GM12878 (cell line): Measurements from ENCODE around the gene FBN2. TPM values are rescaled to one million over a fixed set of nuclear protein-coding genes. Genes with fewer than 3 reads are reported as not detected.
A peak's percentile ranks its signal among the peaks of the same experiment; 100 is the strongest.

Experiments used
- ATAC-seq: fragments of 200-7000 bp; cut with Tn5 transposase; 3 replicates; pipeline ENCODE4 v1.9.1; 2020; ENCODE audit warnings: mild to moderate bottlenecking, moderate library complexity
- BruUV-seq: library from RNA; stranded (reverse); fragments of 400-500 nt; replicated peaks from 2 replicates; lab custom pipeline; 2021; lab: Mats Ljungman, UMichigan
- CTCF ChIA-PET: fragments of 300-600 bp; sonication (Branson Sonifier 250); formaldehyde crosslinking; extraction: SDS; loops from one replicate; lab custom pipeline; 2021; ENCODE audit warnings: inconsistent platforms; lab: Yijun Ruan, JAX
- POLR2A ChIA-PET: fragments of 350-600 bp; formaldehyde crosslinking; extraction: SDS; loops from one replicate; lab custom pipeline; 2021; ENCODE audit warnings: inconsistent platforms; lab: Charles Lee
- RAD21 ChIA-PET: fragments of 300-600 bp; sonication (Branson Sonifier 250); formaldehyde crosslinking; loops from one replicate; lab custom pipeline; 2023; ENCODE audit warnings: antibody characterized with exemption; ENCODE audit not compliant: unreplicated experiment; lab: Charles Lee
- SMC1A ChIA-PET: fragments of 300-600 bp; sonication (Branson Sonifier 250); formaldehyde crosslinking; loops from one replicate; lab custom pipeline; 2023; ENCODE audit not compliant: unreplicated experiment, uncharacterized antibody; lab: Charles Lee
- DNase-seq: peaks from one replicate; pipeline ENCODE4 v3.0.0-alpha.2; 2011; ENCODE audit warnings: low read depth, low spot score
- FAIRE-seq: peaks from 3 replicates; lab custom pipeline; 2011; peaks lifted over from hg19 to GRCh38; lab: Jason Lieb, UNC
- H2AFZ ChIP-seq: 2 replicates; pipeline ENCODE4 v1.6.0; 2011; ENCODE audit warnings: low read depth, low read length, control low read depth; ENCODE audit not compliant: control insufficient read depth
- H3K27ac ChIP-seq: 2 replicates; pipeline ENCODE4 v1.5.1; 2011; ENCODE audit warnings: control low read depth; ENCODE audit not compliant: control insufficient read depth, insufficient read depth
- H3K27me3 ChIP-seq, 2 experiments: replicated peaks in 1 of 2; 2 replicates each; pipeline versions ENCODE4 v1.6.0 to v1.6.1; 2011; ENCODE audit warnings: low read length in 1 of 2; ENCODE audit not compliant: control insufficient read depth in 2 of 2, insufficient read depth in 2 of 2
- H3K36me3 ChIP-seq, 2 experiments: 2 replicates each; pipeline ENCODE4 v1.5.1; 2011; ENCODE audit warnings: low read length in 1 of 2; ENCODE audit not compliant: control insufficient read depth in 2 of 2, insufficient read depth in 2 of 2
- H3K4me1 ChIP-seq: 2 replicates; pipeline ENCODE4 v1.6.1; 2011; ENCODE audit warnings: mild to moderate bottlenecking, low read length, moderate library complexity, mixed read lengths; ENCODE audit not compliant: control insufficient read depth, insufficient read depth
- H3K4me2 ChIP-seq: 2 replicates; pipeline ENCODE4 v1.6.0; 2011; ENCODE audit warnings: control low read depth; ENCODE audit not compliant: control insufficient read depth, insufficient read depth
- H3K4me3 ChIP-seq: fragments of 200-600 bp; sonication (generic); 2 replicates; pipeline ENCODE4 v1.5.1; 2016
- H3K79me2 ChIP-seq: 2 replicates; pipeline ENCODE4 v1.6.0; 2011; ENCODE audit warnings: low read length; ENCODE audit not compliant: control insufficient read depth, insufficient read depth
- H3K9ac ChIP-seq: 2 replicates; pipeline ENCODE4 v1.8.0; 2011; ENCODE audit warnings: low read length, control low read depth, mixed read lengths; ENCODE audit not compliant: control insufficient read depth, insufficient read depth
- H3K9me3 ChIP-seq: replicated peaks from 3 replicates; pipeline ENCODE4 v1.5.1; 2011; ENCODE audit warnings: mild to moderate bottlenecking, low read length; ENCODE audit not compliant: control insufficient read depth, insufficient read depth
- H4K20me1 ChIP-seq: 2 replicates; pipeline ENCODE4 v1.6.0; 2011; ENCODE audit not compliant: control insufficient read depth, insufficient read depth
- BMI1 ChIP-seq: fragments of 450-650 bp; IDR thresholded peaks from 2 replicates; pipeline ENCODE4 v1.6.1; 2016; ENCODE audit warnings: mild to moderate bottlenecking, moderate library complexity, borderline replicate concordance
- GABPA ChIP-seq: IDR thresholded peaks from 2 replicates; pipeline ENCODE4 v1.6.1; 2014; ENCODE audit warnings: antibody characterized with exemption, low read depth, mild to moderate bottlenecking, inconsistent platforms
- MYC ChIP-seq: IDR thresholded peaks from 2 replicates; pipeline ENCODE4 v1.6.1; 2011; ENCODE audit warnings: mild to moderate bottlenecking, low read length, moderate library complexity, inconsistent platforms; ENCODE audit not compliant: insufficient read depth, insufficient replicate concordance, insufficient read length, severe bottlenecking
- REST ChIP-seq: IDR thresholded peaks from 2 replicates; pipeline ENCODE4 v1.6.1; 2012; ENCODE audit warnings: mild to moderate bottlenecking, low read depth, low read length
- ZBED1 ChIP-seq: IDR thresholded peaks from 2 replicates; pipeline ENCODE4 v1.6.1; 2016; ENCODE audit warnings: borderline replicate concordance
- WGBS: methylation state at CpG from one replicate; pipeline ENCODE4 v1.1.6; 2016; ENCODE audit warnings: low lambda C conversion rate; ENCODE audit not compliant: insufficient replicate concordance, insufficient coverage; ENCODE audit errors: missing lambda C conversion rate; 5-methylcytosine and 5-hydroxymethylcytosine counted together
- in situ Hi-C: fragments of 300-500 bp; cut with MboI; formaldehyde crosslinking; loops from 9 replicates; pipeline ENCODE4 v1.14.3; 2018; ENCODE audit warnings: mixed read lengths
- intact Hi-C: fragments of 100-400 bp; cut with micrococcal nuclease; formaldehyde crosslinking; loops from one replicate; pipeline ENCODE4 v1.14.2; 2022; ENCODE audit not compliant: unreplicated experiment
- polyA plus RNA-seq, 11 experiments: library from polyadenylated mRNA; depleted of rRNA in 4 of 11; unstranded in 6 of 11; stranded (reverse) in 5 of 11; fragments of >200 nt; fragmentation: Nextera tagmentation in 4 of 11; fragmentation: Illumina TruSeq in 1 of 11; extraction: Ambion mirVana in 4 of 11; extraction: Trizol in 1 of 11; gene quantifications; 1 replicate in 1 of 11; 2 replicates in 10 of 11; pipeline versions ENCODE4 v1.2.1 to v1.2.3, GENCODE V29; 2011 to 2016; ENCODE audit warnings: inconsistent platforms in 2 of 11, missing spikeins in 2 of 11, low read depth in 1 of 11
- total RNA-seq, 4 experiments: library from RNA; depleted of rRNA in 3 of 4; stranded (reverse); fragments of >200 nt in 3 of 4; fragmentation: Illumina TruSeq in 1 of 4; extraction: Trizol in 1 of 4; gene quantifications; 2 replicates each; pipeline versions ENCODE4 v1.2.1 to v1.2.3, GENCODE V29; 2013 to 2021

Gene FBN2
- total and polyA plus RNA-seq, 10 of the 15 experiments (the other 5 are each of a cell fraction or from before 2014, with no cell fraction given), result 0.01 to 0.98 (median 0.10) TPM; not detected in 3

- TF ChIP-seq REST (no peak), GABPA (no peak), ZBED1 (no peak)
These were observed 274.7 kb downstream of the FBN2 start (continued) for GRCh38 chr5:128263357-128263756.

- no peaks in the 10 kb centered on the region for H3K79me2 ChIP-seq
- no peak for TF ChIP-seq MYC
- TF ChIP-seq BMI1, result 0 out of 2 replicates have a peak, but pooled peaks have one; percentile 36
- intact Hi-C loops, result no loop called here
- H3K36me3 ChIP-seq, result no peaks in the 10 kb centered on the region
- no peaks in the 10 kb centered on the region for H3K9me3 ChIP-seq
- POLR2A ChIA-PET, result no interaction called here
- no peak overlapping the region for H3K9ac ChIP-seq
- no peak overlapping the region for H2AFZ ChIP-seq
- WGBS, result 47% methylated on average over 6 of the region's 6 CpGs
- no peak overlapping the region for H3K27ac ChIP-seq
- CTCF ChIA-PET, result no interaction called here
- SMC1A ChIA-PET, result no interaction called here
- no peaks in the 10 kb centered on the region for H3K27me3 ChIP-seq
- H3K4me1 ChIP-seq, result no peaks in the 10 kb centered on the region
- no peak overlapping the region for H3K4me2 ChIP-seq
- no TSS peak for BruUV-seq
- ATAC-seq (no peak), DNase-seq (no peak), FAIRE-seq (no peak)
- RAD21 ChIA-PET, result no interaction called here
- no peaks in the 10 kb centered on the region for H4K20me1 ChIP-seq
- in situ Hi-C loops, result no loop called here
- no peak overlapping the region for H3K4me3 ChIP-seq
These were observed 275.1 kb downstream of the FBN2 start for GRCh38 chr5:128262911-128263310.
